Liver (tissue), 3 donors: ENCODE data around the gene FAM72D.
"Not testable (repeated sequence)": the region's sequence is repeated elsewhere in the genome, so short reads cannot be mapped to it uniquely, and the experiment has no call there.

Source experiments
- ATF3 ChIP-seq: IDR thresholded peaks from 2 replicates; pipeline ENCODE4 v1.6.1; 2016; ENCODE audit warnings: antibody characterized with exemption
- CTCF ChIP-seq: fragments of 150-350 bp; IDR thresholded peaks from 2 replicates; pipeline ENCODE4 v1.5.1; 2017; ENCODE audit warnings: improper control_type of control experiment, low read depth, low read length; ENCODE audit not compliant: missing input control
- YY1 ChIP-seq: IDR thresholded peaks from 2 replicates; pipeline ENCODE4 v1.6.1; 2016; ENCODE audit warnings: antibody characterized with exemption, mild to moderate bottlenecking
- donor health status: healthy.
- donor health status: healthy.

- not testable (repeated sequence) for TF ChIP-seq CTCF, YY1, ATF3
Observed at GRCh38 chr1:145071569-145071968, 24.2 kb upstream of the FAM72D start.
